ENCODE results near the gene BCAR3.
A peak's percentile ranks its signal among the peaks of the same experiment; 100 is the strongest.

The BCAR3 gene

GRCh38 chr1:93554883-93555872 is 126.5 kb downstream of the BCAR3 start:
- DNase-seq = no peak

DNA sequence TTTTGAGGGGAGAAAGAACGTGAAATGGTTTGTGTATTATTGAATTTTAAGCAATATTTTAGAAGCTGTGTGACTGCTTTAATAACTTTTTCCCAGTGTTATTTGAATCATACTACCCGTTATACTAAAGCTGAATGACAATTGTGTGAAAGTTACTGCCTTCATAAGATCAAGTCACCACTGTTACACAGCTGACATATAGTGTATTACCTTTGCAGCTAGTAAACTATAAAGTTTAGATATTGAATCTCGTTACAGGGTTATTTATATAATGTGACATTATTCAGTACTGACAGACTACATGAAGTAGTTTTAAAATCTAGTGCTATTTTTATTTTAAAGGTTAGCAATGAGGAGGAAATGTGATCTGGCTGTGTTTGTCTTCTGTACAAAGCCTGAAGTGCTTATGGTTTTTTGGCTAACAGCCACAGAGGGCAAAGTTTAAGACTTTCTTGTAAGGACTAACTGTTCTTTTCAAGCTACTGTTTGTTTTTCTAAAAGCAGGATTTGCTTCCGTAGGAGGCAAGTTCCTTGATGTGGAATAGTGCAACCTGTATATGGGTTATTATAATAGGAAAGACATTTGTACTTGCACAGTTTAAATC is 127.6 kb downstream of the BCAR3 start:
- DNase-seq = peak in 1 of 51 donors; percentile 15

GRCh38 chr1:93552741-93553455 is 128.7 kb downstream of the BCAR3 start:
- DNase-seq = peak in 16 of 51 donors; percentile 7 to 79 (median 26)

DNA sequence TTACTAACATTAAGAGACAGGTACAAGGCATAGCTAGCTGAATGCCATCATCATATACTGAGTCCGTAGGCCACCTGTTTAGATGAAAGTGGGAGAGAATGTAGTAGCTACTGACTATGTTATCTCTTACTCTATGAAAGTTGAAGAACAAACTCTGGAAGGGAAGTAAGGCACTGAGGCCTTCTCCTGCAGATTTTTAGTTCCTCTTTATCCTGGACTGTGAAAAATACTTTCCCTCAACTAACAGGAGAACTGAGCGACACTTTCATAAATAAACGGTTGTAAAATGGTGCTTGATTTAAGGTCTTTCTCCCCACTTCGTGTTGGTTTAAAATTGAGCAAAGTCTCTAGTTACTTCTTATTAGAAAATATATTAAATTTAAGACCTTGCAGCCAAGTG is 131.8 kb downstream of the BCAR3 start:
- DNase-seq = no peak

DNA sequence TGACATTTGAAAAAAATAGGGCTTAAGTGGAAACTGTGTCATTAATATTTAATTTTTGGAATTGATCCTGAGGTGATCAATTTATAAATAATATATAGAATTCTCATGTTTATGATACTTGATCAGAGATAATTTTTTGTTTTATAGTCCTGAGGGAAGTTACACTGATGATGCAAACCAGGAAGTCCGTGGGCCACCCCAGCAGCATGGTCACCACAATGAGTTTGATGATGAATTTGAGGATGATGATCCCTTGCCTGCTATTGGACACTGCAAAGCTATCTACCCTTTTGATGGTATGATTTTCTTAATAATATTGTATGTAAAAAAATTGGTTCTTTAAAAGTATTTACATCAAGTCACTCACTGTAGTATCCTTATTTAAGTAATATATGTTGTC is 132.5 kb downstream of the BCAR3 start:
- DNase-seq = no peak

- DNase-seq = no peak
Observed at GRCh38 chr1:93546162-93546863, 135.3 kb downstream of the BCAR3 start.

- no peak for DNase-seq
Observed at GRCh38 chr1:93542398-93542797, 139.2 kb downstream of the BCAR3 start.

GRCh38 chr1:93541045-93541444 is 140.6 kb downstream of the BCAR3 start:
- DNase-seq = no peak

DNA sequence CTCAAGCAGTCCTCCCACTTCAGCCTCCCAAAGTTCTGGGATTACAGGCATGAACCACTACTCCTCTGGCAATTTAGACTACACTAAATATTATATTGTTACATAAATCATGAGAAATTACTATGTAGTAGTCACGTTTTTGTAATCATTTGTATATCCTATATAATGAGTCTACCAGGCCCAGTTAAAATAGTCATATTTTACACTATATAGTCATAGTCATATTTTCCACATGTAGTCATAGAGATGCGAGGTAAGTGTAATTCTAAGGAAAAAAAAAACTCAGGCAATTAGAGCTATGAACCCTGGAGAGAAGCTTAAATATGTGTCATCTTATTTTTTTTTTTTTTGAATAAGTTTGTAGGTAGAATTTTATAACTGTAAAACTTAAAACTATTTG is 143.7 kb downstream of the BCAR3 start:
- DNase-seq = no peak

DNA sequence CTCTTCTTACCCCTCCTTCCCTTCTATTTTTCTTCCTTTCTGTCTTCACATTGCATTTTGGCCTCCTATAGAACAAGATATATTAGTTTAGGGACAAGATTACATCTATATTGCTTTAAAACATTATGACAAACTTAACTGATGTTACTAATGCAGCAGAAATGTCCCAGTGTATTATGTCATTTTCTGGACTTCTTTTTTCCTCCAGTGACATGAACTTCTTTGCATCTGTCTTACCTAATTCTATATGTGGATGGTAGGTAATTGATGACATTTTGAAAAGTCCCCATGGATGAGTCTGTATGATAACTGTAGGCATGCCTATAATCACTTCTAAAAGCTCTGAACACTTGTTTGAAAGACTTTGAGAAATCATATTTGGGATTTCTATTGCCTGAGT is 144.2 kb downstream of the BCAR3 start:
- DNase-seq = no peak

DNA sequence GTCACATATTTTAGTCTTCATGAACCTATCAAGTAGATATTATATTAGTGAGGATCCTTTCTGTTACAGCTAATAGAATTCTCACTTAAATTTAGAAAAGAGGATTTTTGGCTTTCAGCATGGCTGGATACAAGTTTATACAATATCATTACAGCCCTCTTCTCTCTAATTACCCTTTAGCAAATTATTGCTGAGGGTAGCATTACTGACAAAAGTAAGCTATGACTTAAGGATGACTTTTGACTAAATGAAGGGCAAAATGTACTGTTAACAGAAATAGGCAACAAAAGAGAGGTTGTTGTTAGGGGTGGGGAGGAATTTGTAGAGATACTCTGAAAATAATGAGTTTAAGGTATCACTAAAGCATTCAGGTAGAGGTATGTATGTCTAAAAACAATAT is 148.0 kb downstream of the BCAR3 start:
- DNase-seq = no peak

- no peak for DNase-seq
Observed at GRCh38 chr1:93532780-93533378, 148.8 kb downstream of the BCAR3 start.

DNA sequence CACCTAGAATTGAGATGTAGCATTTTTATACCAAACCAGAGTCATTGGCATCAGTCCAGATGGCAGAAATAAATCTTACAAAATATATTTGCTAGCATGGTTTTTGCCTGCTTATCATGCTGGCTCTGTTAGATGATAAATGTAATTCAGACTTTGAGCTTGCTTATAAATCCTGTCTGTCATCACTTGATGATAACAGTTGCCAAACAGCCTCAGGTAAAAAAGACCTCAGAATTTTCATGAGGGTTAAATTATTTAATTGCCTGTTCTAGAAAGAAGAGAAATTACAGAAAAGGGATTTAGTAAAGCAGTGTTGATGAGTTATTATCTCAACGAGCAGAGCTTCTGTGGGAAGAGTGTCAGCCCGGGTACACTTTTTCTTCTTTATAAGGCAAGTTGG is 150.4 kb downstream of the BCAR3 start:
- DNase-seq = no peak

- no peak for DNase-seq
Observed at GRCh38 chr1:93528412-93528811, 153.2 kb downstream of the BCAR3 start.

DNA sequence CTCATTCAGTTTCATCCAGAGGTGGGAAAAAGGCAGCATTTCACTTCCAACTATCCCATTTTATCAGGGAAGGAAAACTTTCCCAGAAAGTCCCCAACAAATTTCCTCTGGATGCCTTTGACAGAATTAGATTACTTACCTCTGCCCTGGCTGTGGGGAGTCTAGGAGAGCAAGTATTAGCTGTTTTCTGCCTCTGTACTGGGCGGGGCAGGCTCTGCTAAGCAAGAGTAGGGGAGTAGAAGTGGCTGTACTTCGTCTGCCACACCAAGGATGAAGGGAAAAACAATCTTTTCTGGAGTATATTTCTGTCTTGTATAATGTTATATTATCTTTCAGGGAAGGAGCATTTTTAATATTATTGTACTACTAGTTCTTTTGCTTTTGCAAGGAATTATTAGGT is 155.2 kb downstream of the BCAR3 start:
- DNase-seq = no peak

DNA sequence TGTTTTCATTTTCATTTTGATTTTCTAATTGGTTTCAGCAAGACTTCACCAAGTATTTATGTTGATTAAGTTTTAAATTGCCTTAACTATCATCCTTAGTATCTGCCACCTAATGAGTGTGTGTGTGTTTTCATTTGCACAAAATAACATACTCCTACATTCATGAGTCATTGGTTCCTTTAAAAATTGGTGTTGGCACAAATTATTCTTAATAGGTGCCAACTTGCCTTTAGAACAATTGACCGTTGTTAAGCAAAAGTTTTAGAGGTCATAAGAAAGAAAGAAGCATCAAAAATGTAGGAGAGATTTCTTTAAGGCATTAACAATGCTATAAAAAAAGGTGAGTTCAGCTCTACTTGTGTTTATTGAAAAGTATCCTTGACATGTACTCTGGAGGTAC is 156.2 kb downstream of the BCAR3 start:
- no peak for DNase-seq

GRCh38 chr1:93522721-93523120 is 158.9 kb downstream of the BCAR3 start:
- DNase-seq = no peak

DNA sequence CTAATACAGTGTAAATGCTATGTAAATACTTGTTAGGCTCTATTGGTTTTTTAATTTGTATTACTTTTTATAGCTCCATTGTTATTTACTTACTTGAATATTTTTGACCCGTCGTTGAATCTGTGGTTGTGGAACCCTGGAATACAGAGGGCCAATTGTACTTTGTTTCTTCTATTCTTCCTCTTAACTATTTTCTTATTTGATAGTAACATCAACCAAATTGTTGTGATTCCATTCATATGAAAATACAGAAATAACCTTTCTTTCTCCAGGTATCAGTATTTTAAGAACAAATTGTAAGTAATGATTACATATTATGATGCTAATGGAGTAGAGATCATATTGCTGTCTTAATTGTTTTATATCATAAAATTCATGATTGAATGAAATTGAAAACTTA is 160.0 kb downstream of the BCAR3 start:
- no peak for DNase-seq

DNA sequence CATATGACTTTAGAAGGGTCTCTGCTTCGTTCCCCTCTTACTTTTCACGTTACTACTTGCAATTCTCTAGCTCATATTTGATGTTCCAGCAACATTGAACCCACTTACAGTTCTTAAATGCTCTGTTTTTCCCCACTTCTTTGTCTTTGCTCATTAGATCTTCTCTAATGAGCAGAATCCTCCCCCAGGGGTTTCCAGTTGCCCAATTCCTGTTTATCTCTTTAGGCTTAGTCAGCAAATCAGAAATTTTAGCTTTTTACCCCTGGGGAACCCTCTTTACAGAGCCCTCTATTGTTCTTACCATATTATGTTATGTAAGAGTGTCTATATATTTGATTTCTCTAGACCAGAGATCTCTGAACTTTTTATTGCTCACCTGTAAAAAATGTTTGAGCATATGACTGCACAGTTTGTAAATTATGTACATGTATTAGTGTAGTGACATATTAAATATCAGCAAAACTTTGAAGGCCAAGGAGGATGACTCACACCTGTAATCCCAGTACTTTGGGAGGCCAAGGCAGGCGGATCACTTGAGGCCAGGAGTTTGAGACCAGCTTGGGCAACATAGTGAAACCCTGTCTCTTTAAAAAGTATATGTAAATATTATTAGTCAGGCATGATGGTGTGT is 162.3 kb downstream of the BCAR3 start:
- DNase-seq = no peak

- no peak for DNase-seq
Observed at GRCh38 chr1:93518516-93518915, 163.1 kb downstream of the BCAR3 start.

- DNase-seq = no peak
Observed at GRCh38 chr1:93516164-93516563, 165.5 kb downstream of the BCAR3 start.

Measured in hypothalamus (tissue), 51 donors.